ENCODE measurements around the gene ZBTB16. TPM values are rescaled to one million over a fixed set of nuclear protein-coding genes. Genes with fewer than 3 reads are reported as not detected.

ZBTB16 gene
- polyA plus RNA-seq, 3 donors = 4.1 to 12.3 (median 8.3) TPM

- Mint-ChIP-seq H3K4me1 (peaks cover 12% of the 10 kb centered on the region), H3K9me3 (no peaks in the 10 kb centered on the region), H3K27ac (peak overlapping the region in 1 of 7 donors; percentile 12), H3K36me3 (peaks cover 0 to 6% of the 10 kb centered on the region in 2 donors), H3K27me3 (ENCODE audit: low read depth in 3 of 3) (no peaks in the 10 kb centered on the region), H3K4me3 (no peak overlapping the region)
- WGBS (ENCODE audit: insufficient coverage) = no CpG with 5 or more reads among the region's 9 CpGs
- no peaks in the 10 kb centered on the region for H3K27me3 ChIP-seq (ENCODE audit: control insufficient read depth in 2 of 2, insufficient read depth in 2 of 2, low read length in 2 of 2)
- H3K4me2 ChIP-seq (replicated peaks; ENCODE audit: extremely low read depth, low read length, poor library complexity, severe bottlenecking) = no peak overlapping the region
- H3K36me3 ChIP-seq (replicated peaks in 1 of 2; ENCODE audit: control insufficient read depth in 1 of 2, insufficient read depth in 2 of 2, low read length in 2 of 2) = no peaks in the 10 kb centered on the region
- H3K4me1 ChIP-seq (ENCODE audit: control insufficient read depth in 1 of 2, insufficient read depth in 2 of 2, low read length in 2 of 2) = peaks cover 7 to 10% of the 10 kb centered on the region in 2 donors
- H2AFZ ChIP-seq (ENCODE audit: insufficient read depth, low read depth, low read length, poor library complexity, severe bottlenecking) = no peak overlapping the region
- H3K9ac ChIP-seq (ENCODE audit: insufficient read depth, low read length, poor library complexity, severe bottlenecking) = no peak overlapping the region
- H3K27ac ChIP-seq (ENCODE audit: low read depth in 1 of 2, low read length in 2 of 2) = no peak overlapping the region
- H3K9me3 ChIP-seq (replicated peaks in 1 of 2; ENCODE audit: control insufficient read depth in 1 of 2, insufficient read depth in 1 of 2, low read length in 2 of 2) = no peaks in the 10 kb centered on the region
- peaks cover 17% of the 10 kb centered on the region for H4K20me1 ChIP-seq (ENCODE audit: insufficient read depth, low read length)
- intact Hi-C loops (cut with micrococcal nuclease) = no loop called here
- no peak for DNase-seq
- TF ChIP-seq, protein P1, sequence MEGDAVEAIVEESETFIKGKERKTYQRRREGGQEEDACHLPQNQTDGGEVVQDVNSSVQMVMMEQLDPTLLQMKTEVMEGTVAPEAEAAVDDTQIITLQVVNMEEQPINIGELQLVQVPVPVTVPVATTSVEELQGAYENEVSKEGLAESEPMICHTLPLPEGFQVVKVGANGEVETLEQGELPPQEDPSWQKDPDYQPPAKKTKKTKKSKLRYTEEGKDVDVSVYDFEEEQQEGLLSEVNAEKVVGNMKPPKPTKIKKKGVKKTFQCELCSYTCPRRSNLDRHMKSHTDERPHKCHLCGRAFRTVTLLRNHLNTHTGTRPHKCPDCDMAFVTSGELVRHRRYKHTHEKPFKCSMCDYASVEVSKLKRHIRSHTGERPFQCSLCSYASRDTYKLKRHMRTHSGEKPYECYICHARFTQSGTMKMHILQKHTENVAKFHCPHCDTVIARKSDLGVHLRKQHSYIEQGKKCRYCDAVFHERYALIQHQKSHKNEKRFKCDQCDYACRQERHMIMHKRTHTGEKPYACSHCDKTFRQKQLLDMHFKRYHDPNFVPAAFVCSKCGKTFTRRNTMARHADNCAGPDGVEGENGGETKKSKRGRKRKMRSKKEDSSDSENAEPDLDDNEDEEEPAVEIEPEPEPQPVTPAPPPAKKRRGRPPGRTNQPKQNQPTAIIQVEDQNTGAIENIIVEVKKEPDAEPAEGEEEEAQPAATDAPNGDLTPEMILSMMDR (IDR thresholded peaks at IDR 0.05) = no peak
- no peak overlapping the region for H3K4me3 ChIP-seq (replicated peaks in 1 of 3; ENCODE audit: low read depth in 2 of 3, low read length in 3 of 3)
- H3K79me2 ChIP-seq (ENCODE audit: insufficient read depth, low read length) = no peaks in the 10 kb centered on the region
These were observed 150.4 kb downstream of the ZBTB16 start for GRCh38 chr11:114209904-114210303.

GRCh38 chr11:114211444-114212121 lies 152.1 kb downstream of the ZBTB16 start:
- Histone ChIP-seq H3K9me3 (replicated peaks in 1 of 2; ENCODE audit: control insufficient read depth in 1 of 2, insufficient read depth in 1 of 2, low read length in 2 of 2) (no peaks in the 10 kb centered on the region), H3K36me3 (replicated peaks in 1 of 2; ENCODE audit: control insufficient read depth in 1 of 2, insufficient read depth in 2 of 2, low read length in 2 of 2) (no peaks in the 10 kb centered on the region), H2AFZ (ENCODE audit: insufficient read depth, low read depth, low read length, poor library complexity, severe bottlenecking) (no peak overlapping the region), H3K4me3 (replicated peaks in 1 of 3; ENCODE audit: low read depth in 2 of 3, low read length in 3 of 3) (no peak overlapping the region), H3K27me3 (ENCODE audit: control insufficient read depth in 2 of 2, insufficient read depth in 2 of 2, low read length in 2 of 2) (no peaks in the 10 kb centered on the region), H3K79me2 (ENCODE audit: insufficient read depth, low read length) (no peaks in the 10 kb centered on the region), H3K9ac (ENCODE audit: insufficient read depth, low read length, poor library complexity, severe bottlenecking) (no peak overlapping the region), H3K4me1 (ENCODE audit: control insufficient read depth in 1 of 2, insufficient read depth in 2 of 2, low read length in 2 of 2) (peaks cover 7 to 10% of the 10 kb centered on the region in 2 donors), H3K4me2 (replicated peaks; ENCODE audit: extremely low read depth, low read length, poor library complexity, severe bottlenecking) (no peak overlapping the region), H4K20me1 (ENCODE audit: insufficient read depth, low read length) (peaks cover 24% of the 10 kb centered on the region), H3K27ac (ENCODE audit: low read depth in 1 of 2, low read length in 2 of 2) (no peak overlapping the region)
- Mint-ChIP-seq H3K36me3 (peaks cover 0 to 6% of the 10 kb centered on the region in 2 donors), H3K9me3 (no peaks in the 10 kb centered on the region), H3K4me1 (peaks cover 16% of the 10 kb centered on the region), H3K27me3 (ENCODE audit: low read depth in 3 of 3) (no peaks in the 10 kb centered on the region), H3K27ac (no peak overlapping the region), H3K4me3 (no peak overlapping the region)
- intact Hi-C loops (cut with micrococcal nuclease) = no loop called here
- TF ChIP-seq, protein P1 (IDR thresholded peaks at IDR 0.05) = no peak
- 93% methylated on average over 9 of the region's 20 CpGs for WGBS (ENCODE audit: insufficient coverage)
- DNase-seq = no peak
